Stimulated activated CD8-positive, alpha-beta memory T cell treated with anti-CD3 and anti-CD28 coated beads, Interleukin-7, amount 100 ng/mL, for 1 hour (primary cell): ENCODE measurements around the gene HRC.
A peak's percentile ranks its signal among the peaks of the same experiment; 100 is the strongest.

Source experiments
- DNase-seq, 2 donors: peaks; one replicate each; pipeline ENCODE4 v3.0.0-alpha.2; 2020; ENCODE audit warnings: low read depth in 2 of 2

HRC gene

DNA sequence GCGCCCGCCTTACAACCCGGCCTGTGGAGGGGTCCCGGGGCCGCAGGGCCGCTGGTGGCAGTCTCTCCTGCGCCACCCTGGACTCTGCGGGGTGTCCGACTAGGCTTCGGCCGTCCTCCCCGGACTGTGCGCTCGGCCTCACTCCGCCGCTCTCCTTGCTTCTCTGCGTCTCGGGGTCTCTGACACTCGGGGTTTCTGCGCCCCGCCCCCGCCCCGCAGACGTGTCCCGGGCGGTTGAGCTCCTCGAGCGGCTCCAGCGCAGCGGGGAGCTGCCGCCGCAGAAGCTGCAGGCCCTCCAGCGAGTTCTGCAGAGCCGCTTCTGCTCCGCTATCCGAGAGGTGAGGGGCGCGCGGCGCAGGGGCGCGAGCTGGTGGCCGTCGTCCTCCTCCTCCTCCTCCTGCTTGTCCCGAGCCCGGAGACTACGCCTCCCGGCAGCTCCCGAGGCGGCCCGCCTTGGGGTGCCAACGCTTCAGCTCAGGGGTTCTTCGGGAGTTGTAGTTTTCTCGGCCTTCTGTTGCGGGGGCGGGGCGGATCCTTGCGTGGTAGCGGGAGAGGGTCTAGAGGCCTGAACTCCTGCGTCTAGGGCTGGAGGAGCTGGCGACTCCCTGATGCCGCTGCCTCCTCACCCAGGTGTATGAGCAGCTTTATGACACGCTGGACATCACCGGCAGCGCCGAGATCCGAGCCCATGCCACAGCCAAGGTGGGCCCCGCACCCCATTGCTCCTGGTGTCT is 40.4 kb downstream of the HRC start:
- no peak for DNase-seq

DNA sequence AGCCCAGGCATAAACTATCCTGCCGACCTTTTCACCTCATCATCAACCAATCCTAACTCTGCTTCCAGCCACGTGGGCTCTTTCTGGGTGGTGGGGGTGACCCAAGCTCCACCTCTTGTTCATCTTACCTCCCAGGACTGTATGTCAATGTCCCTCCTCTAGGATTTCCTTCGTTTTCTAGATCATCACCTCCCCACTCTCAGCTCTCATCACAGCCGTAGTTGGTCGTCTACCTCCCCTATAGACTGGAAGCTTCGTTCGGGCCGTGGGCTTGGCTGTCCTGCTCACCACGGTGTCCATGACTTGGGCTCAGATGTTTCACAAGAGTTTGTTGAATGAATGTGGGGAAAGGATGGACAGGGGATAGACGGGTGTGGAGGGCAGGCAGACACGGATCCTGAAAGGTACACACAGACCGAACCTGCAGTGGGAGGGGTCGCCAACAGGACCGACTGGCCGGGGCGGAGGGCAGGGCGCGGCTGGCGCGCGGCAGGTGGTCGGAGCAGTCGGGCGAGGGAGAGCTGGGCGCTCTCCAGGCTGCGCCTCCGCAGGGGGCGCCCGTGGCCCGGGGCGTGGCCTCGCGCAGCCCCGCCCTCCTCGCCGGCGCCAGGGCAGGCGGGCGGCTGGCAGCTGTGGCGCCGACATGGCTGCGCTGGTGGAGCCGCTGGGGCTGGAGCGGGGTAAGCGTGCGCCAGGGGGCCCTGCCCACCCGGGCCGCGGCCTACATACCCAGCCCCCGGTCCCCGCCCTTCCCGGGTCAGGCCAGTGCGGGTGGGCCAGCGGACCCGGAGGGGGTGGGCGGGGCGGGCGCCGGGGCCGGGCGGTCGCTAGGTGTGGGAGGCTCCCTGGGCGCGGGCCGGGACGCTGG is 41.2 kb downstream of the HRC start, which contains the start of gene LIN7B:
Gene LIN7B, plus strand, starts transcription at position 609 of the 868 bp plus-strand sequence. Its CDS starts 35 bp downstream, at position 644.
- DNase-seq = peak; percentile 43 to 44

DNA sequence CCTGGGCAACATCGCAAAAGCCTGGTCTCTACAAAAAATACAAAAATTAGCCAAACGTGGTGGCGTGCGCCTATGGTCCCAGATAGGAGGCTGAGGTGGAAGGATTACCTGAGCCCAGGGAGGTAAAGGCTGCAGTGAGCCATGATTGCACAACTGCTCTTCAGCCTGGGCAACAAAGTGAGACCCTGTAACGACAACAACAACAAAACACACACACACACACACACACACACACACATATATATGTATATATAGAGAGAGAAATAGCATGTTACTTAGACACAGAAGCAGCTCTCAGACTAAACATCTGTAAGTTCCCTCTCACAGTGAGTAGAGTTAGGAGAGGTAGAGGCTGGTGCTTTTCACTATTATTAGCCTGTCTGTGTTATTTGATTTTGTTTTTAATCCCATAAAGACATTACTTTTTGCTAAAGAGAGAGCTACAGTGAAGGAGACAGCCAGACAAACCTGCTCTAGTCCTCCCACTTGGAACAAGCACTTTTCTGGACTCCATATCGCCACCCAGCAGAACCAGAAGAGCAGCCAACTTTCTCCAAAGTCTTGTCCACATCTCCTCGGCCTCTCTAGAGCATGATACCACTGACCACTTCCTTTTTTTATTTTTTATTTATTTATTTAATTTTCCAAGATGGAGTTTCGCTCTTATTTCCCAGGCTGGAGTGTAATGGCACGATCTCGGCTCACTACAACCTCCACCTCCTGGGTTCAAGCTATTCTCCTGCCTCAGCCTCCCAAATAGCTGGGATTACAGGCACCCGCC is 43.8 kb downstream of the HRC start:
- no peak for DNase-seq

DNA sequence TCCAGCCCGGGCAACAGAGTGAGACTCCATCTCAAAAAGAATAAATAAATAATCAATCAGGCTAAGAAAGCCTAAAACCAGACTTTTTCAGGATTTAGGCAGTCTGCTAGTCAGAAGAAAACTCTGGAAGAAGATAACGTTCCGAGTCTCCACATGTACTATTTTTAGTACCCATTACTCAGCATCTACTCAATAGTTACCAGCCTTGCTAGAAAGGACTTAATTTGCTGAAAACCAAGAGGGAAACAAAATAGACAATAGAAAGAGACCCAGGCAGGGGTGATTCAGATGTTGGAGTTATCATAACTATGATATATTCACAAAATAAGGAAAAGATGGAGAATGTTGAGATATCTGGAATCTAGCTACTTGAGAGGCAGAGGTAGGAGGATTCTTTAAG is 44.6 kb downstream of the HRC start:
- no peak for DNase-seq

DNA sequence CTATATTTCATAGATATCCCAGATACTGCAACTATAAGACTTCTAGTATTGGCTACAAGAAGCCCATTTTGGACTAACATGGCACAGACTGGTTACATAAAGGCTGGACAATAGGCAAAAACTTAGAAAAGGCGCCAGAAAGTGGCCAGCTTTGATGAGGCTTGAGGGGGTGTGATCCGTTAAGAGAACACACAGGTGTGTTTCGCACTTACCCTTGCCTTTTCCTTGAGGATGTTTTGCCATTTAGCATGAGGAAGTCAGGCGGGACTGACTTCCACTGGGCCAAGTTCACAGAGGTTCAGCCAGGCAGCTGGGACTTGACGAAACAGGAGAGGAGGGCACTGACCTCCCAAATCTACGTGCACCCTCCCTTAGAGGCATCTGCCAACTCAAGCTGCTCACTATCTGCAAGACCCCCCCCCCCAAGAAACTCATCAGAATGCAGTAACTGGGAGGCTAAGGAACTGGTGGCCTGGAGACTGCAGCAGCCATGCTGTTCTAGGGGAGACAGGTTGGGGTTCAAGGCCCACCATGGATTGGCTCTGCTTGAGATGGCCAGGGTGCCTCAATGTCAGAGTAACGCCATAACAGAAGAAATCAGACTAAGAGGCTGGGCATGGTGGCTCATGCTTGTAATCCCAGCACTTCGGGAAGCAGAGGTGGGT is 45.5 kb downstream of the HRC start:
- no peak for DNase-seq

DNA sequence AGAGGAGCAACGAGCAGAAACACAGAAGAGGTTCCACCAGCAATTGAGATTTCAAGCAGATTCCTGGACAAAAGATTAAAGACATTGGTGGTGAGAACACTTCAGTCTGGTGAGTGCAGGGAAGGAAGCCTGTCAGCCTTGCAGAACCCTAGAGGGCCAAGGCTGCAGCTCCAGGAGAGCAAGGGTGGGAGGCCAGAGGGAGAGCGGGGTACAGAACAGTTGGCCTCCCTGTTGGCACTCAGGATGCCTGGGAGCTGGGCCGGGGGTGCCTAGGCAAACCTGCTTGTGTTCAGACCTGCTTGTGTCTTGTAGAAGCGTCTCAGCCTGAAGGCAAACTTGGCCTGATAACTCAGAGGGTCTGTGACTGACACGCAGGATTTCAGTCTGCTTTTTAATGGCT is 46.1 kb downstream of the HRC start:
- DNase-seq = no peak

DNA sequence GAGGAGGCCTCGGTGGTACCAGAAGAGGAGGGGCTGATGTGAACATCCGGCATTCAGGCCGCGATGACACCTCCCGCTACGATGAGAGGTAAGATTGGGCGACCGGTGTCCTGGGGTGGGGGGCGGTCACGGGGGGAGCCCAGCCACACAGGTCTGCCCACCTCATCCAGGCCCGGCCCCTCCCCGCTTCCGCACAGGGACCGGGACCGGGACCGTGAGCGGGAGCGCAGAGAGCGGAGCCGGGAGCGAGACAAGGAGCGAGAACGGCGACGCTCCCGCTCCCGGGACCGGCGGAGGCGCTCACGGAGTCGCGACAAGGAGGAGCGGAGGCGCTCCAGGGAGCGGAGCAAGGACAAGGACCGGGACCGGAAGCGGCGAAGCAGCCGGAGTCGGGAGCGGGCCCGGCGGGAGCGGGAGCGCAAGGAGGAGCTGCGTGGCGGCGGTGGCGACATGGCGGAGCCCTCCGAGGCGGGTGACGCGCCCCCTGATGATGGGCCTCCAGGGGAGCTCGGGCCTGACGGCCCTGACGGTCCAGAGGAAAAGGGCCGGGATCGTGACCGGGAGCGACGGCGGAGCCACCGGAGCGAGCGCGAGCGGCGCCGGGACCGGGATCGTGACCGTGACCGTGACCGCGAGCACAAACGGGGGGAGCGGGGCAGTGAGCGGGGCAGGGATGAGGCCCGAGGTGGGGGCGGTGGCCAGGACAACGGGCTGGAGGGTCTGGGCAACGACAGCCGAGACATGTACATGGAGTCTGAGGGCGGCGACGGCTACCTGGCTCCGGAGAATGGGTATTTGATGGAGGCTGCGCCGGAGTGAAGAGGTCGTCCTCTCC is 47.4 kb downstream of the HRC start:
- no peak for DNase-seq

DNA sequence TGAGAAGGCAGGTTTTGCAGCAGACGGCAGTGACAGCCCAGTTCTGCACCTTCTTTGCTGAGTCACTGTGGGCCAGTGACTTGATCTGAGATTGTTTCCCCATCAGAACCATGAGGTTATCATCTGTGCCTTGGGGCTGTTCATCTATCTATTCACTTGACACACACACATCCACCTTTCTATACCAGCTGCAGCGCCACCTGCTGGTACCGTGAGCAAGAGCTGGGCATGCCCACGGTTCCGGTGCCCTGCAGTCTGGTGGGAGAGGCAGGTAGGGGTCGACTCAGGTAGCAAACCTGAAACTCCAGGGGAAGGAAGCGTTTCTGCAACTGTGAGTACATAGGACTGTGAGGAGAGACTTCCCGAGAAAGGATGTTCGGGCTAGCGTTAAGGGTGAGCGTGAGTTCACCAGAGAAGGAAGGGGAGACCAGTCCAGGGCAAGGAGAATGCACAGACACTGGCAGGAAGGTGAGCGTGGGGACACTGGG is 48.5 kb downstream of the HRC start:
- DNase-seq = peak; percentile 34 to 41

DNA sequence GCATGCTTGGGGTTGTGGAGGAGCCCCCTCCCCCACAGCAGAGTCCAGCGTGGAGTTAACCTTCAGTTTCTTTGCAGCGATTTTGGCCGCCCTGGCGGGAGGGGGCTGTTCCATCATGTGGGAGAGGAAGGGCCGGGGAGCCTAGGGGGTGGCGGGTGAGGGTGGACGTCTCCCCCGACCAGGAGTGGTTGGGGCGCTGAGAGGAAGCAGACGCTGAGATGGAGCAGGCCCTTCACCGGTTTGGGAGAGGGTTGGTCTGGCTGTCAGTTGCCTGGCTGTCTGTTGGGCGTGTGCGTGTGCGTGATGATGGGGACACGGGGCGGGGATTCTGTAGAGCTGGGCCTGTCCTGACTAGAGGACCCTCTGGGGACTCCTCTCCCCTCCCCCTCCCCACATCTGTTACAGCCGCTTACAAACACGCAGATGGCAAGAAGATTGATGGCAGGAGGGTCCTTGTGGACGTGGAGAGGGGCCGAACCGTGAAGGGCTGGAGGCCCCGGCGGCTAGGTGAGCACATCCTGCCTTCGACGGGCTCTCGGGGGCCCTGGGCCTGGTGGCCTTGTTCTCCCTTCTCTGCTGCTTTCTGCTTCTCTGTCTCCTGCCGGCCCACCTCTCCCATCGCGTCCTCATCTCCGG is 50.8 kb downstream of the HRC start:
- DNase-seq = no peak

DNA sequence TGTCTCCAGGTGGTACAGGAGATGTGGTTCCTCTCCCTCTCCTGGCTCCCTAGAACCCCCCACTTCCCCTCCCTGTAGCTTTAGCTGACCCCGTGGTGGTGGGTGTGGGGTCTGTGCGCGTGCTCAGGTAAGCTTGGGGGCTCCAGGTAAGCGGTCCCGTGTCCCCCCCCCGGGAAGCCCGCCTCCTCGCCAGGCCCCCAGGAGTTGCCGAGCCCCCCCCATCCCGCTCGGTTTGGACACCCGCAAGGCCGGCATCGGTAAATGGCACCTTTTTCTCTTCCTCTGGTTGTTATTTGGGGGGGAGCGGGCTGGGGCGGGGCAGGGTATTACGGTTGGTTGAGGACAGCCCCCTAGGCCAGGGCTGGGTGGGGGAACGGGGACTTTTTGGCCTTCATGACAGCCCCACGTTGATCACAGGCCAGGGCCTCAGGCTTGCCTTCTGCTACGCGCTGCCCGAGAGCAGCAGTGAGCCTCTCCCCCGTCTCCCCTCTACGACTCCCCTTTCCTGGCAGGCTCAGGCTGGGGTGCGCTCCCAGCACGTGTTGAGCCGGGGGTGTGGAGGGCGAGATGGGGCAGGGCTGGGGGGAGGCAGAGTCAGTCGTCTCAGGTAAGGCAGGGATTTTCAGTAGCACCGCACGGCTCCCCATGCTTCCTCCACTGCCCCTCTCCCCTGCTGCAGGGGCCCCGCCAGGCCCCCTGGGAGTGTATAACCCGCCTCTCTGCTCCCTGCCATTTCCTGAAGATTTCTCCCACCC is 51.7 kb downstream of the HRC start:
- no peak for DNase-seq

DNA sequence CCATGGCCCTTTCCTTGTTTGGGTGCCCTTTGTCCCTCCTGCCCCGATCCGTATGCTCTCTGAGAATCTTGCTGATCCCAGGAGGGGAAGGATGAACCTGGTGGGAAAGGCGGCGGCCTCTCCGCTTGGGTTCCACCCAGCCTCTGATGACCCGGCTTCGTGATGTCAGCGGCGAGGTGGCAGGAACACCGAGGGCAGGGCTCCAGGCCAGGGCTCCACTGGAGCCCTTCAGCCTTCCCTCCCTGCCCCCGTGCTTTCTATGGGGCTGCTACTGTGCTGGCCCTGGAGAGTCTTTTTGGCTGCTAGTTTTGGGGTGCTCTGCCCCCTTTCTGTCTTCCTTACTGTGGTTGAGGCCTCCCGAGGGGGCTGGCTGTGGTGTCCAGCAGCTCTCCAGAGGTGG is 52.9 kb downstream of the HRC start:
- no peak for DNase-seq
